Measurements from ENCODE around the gene HMGB4.

GRCh38 chr1:33814166-33814565 lies 49.7 kb upstream of the HMGB4 start:
- TF ChIP-seq ZEB2 (IDR thresholded peaks at IDR 0.05) (no peak), ZBTB1 (CRISPR knock-in tag; IDR thresholded peaks at IDR 0.05; ENCODE audit: borderline replicate concordance, low read depth) (no peak), MAZ (CRISPR knock-in tag; conservative IDR thresholded peaks at IDR 0.05 in 1 of 2, IDR thresholded peaks at IDR 0.05 in 1 of 2) (no peak), CTCF (IDR thresholded peaks at IDR 0.05 in 2 of 3, conservative IDR thresholded peaks at IDR 0.05 in 1 of 3; ENCODE audit: insufficient read depth in 2 of 3, low read depth in 1 of 3, low read length in 3 of 3) (no peak), TBL1XR1 (IDR thresholded peaks at IDR 0.05; ENCODE audit: low read length in 2 of 2) (no peak), SAP30 (IDR thresholded peaks at IDR 0.05; ENCODE audit: borderline replicate concordance, insufficient read depth, low read depth, low read length, poor library complexity, severe bottlenecking) (no peak), GTF2F1 (IDR thresholded peaks at IDR 0.05; ENCODE audit: low read depth, low read length) (no peak), PRMT5 (CRISPR knock-in tag; IDR thresholded peaks at IDR 0.05) (no peak), HNRNPH1 (optimal IDR thresholded peaks at IDR 0.05; ENCODE audit: low read depth, low read length) (no peak), ILF3 (IDR thresholded peaks at IDR 0.05; ENCODE audit: borderline replicate concordance) (no peak), EP300 (IDR thresholded peaks at IDR 0.05; ENCODE audit: low read length) (no peak), RCOR1 (IDR thresholded peaks at IDR 0.05; ENCODE audit: borderline replicate concordance in 1 of 2, low read depth in 2 of 2, low read length in 2 of 2) (no peak)
- TF ChIP-seq, protein P1, sequence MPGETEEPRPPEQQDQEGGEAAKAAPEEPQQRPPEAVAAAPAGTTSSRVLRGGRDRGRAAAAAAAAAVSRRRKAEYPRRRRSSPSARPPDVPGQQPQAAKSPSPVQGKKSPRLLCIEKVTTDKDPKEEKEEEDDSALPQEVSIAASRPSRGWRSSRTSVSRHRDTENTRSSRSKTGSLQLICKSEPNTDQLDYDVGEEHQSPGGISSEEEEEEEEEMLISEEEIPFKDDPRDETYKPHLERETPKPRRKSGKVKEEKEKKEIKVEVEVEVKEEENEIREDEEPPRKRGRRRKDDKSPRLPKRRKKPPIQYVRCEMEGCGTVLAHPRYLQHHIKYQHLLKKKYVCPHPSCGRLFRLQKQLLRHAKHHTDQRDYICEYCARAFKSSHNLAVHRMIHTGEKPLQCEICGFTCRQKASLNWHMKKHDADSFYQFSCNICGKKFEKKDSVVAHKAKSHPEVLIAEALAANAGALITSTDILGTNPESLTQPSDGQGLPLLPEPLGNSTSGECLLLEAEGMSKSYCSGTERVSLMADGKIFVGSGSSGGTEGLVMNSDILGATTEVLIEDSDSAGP (CRISPR knock-in tag; IDR thresholded peaks at IDR 0.05) = no peak
- TF ChIP-seq, protein P2, sequence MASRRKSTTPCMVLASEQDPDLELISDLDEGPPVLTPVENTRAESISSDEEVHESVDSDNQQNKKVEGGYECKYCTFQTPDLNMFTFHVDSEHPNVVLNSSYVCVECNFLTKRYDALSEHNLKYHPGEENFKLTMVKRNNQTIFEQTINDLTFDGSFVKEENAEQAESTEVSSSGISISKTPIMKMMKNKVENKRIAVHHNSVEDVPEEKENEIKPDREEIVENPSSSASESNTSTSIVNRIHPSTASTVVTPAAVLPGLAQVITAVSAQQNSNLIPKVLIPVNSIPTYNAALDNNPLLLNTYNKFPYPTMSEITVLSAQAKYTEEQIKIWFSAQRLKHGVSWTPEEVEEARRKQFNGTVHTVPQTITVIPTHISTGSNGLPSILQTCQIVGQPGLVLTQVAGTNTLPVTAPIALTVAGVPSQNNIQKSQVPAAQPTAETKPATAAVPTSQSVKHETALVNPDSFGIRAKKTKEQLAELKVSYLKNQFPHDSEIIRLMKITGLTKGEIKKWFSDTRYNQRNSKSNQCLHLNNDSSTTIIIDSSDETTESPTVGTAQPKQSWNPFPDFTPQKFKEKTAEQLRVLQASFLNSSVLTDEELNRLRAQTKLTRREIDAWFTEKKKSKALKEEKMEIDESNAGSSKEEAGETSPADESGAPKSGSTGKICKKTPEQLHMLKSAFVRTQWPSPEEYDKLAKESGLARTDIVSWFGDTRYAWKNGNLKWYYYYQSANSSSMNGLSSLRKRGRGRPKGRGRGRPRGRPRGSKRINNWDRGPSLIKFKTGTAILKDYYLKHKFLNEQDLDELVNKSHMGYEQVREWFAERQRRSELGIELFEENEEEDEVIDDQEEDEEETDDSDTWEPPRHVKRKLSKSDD (conservative IDR thresholded peaks at IDR 0.05; ENCODE audit: low read length) = no peak

Measured in K562 (cell line).